DOHH2 (cell line): Measurements from ENCODE around the gene PRR11.

Experiments used
- H3F3A ChIP-seq: fragments of 200-600 bp; sonication (generic), shearing (Covaris generic); 2 replicates; pipeline ENCODE4 v1.6.0; 2016; ENCODE audit warnings: antibody characterized with exemption, mild to moderate bottlenecking; ENCODE audit not compliant: control insufficient read depth, insufficient read depth
- H3K27ac ChIP-seq: fragments of 200-600 bp; sonication (generic); 2 replicates; pipeline ENCODE4 v1.5.1; 2014; ENCODE audit warnings: low read depth, mild to moderate bottlenecking, low read length, moderate library complexity
- H3K27me3 ChIP-seq: fragments of 200-600 bp; sonication (generic); 2 replicates; pipeline ENCODE4 v1.6.1; 2014; ENCODE audit warnings: mild to moderate bottlenecking, low read length, mixed read lengths; ENCODE audit not compliant: control insufficient read depth
- H3K36me3 ChIP-seq: fragments of 200-600 bp; sonication (generic); 2 replicates; pipeline ENCODE4 v1.6.1; 2014; ENCODE audit warnings: mild to moderate bottlenecking, low read length, moderate library complexity, mixed read lengths; ENCODE audit not compliant: control insufficient read depth
- H3K4me1 ChIP-seq: fragments of 200-600 bp; sonication (generic); 2 replicates; pipeline ENCODE4 v1.6.1; 2014; ENCODE audit warnings: mild to moderate bottlenecking, low read length, mixed read lengths; ENCODE audit not compliant: control insufficient read depth
- H3K4me2 ChIP-seq: fragments of 200-600 bp; sonication (generic); 2 replicates; pipeline ENCODE4 v1.6.0; 2014; ENCODE audit warnings: mild to moderate bottlenecking, low read length, moderate library complexity
- H3K4me3 ChIP-seq: fragments of 200-600 bp; sonication (generic); 2 replicates; pipeline ENCODE4 v1.5.1; 2014; ENCODE audit warnings: mild to moderate bottlenecking, low read length, mixed read lengths
- H3K79me2 ChIP-seq: fragments of 200-600 bp; sonication (generic); 2 replicates; pipeline ENCODE4 v1.6.1; 2014; ENCODE audit warnings: mild to moderate bottlenecking, low read length, mixed read lengths; ENCODE audit not compliant: control insufficient read depth
- H3K9me2 ChIP-seq: fragments of 200-600 bp; sonication (generic); replicated peaks from 2 replicates; pipeline ENCODE4 v1.6.1; 2014; ENCODE audit warnings: mild to moderate bottlenecking, low read length, mixed read lengths; ENCODE audit not compliant: control insufficient read depth
- H3K9me3 ChIP-seq: fragments of 200-600 bp; sonication (generic); 2 replicates; pipeline ENCODE4 v1.6.1; 2014; ENCODE audit warnings: antibody characterized with exemption, low read length, mixed read lengths; ENCODE audit not compliant: control insufficient read depth, insufficient read depth
- H4K20me1 ChIP-seq: fragments of 200-600 bp; sonication (generic); 2 replicates; pipeline ENCODE4 v1.6.0; 2014; ENCODE audit warnings: low read depth, mild to moderate bottlenecking, antibody characterized with exemption, low read length, moderate library complexity; ENCODE audit not compliant: control insufficient read depth, insufficient read depth
- EZH2phosphoT487 ChIP-seq: fragments of 200-600 bp; sonication (generic); IDR thresholded peaks from 2 replicates; pipeline ENCODE4 v1.6.1; 2017; ENCODE audit warnings: borderline replicate concordance, mild to moderate bottlenecking, antibody characterized with exemption, low read length, moderate library complexity, mixed read lengths
- TF ChIP-seq, protein P1 (sequence below): fragments of 200-600 bp; sonication (generic); IDR thresholded peaks from one replicate; pipeline ENCODE4 v1.5.1; 2014; ENCODE audit warnings: antibody characterized with exemption, mild to moderate bottlenecking, low read depth, low read length; ENCODE audit not compliant: poor library complexity, severe bottlenecking

The PRR11 gene

DNA sequence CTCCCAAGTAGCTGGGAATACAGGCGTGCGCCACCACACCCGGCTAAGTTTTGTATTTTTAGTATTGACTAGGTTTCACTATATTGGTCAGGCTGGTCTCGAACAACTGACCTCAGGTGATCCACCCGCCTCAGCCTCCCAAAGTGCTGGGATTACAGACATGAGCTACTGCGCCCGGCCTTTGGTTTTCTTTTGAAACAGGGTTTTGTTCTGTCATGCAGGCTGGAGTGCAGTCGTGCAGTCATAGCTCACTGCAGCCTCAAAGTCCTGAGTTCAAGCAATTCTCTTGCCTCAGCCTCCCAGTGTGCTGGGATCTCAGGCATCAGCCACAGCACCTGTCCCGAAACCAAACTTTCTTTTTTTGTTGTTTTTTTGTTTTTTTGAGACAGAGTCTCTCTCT lies 25.1 kb downstream of the PRR11 start:
- Histone ChIP-seq H3K27ac (no peak overlapping the region), H3K79me2 (peaks cover 26% of the 10 kb centered on the region), H3K4me1 (peaks cover 25% of the 10 kb centered on the region), H4K20me1 (no peaks in the 10 kb centered on the region), H3K36me3 (peaks cover 27% of the 10 kb centered on the region), H3K9me3 (no peaks in the 10 kb centered on the region), H3K27me3 (no peaks in the 10 kb centered on the region), H3K9me2 (no peaks in the 10 kb centered on the region), H3F3A (peaks cover 3% of the 10 kb centered on the region), H3K4me3 (no peak overlapping the region), H3K4me2 (no peak overlapping the region)
- no peak for TF ChIP-seq EZH2phosphoT487
- TF ChIP-seq, protein P1, sequence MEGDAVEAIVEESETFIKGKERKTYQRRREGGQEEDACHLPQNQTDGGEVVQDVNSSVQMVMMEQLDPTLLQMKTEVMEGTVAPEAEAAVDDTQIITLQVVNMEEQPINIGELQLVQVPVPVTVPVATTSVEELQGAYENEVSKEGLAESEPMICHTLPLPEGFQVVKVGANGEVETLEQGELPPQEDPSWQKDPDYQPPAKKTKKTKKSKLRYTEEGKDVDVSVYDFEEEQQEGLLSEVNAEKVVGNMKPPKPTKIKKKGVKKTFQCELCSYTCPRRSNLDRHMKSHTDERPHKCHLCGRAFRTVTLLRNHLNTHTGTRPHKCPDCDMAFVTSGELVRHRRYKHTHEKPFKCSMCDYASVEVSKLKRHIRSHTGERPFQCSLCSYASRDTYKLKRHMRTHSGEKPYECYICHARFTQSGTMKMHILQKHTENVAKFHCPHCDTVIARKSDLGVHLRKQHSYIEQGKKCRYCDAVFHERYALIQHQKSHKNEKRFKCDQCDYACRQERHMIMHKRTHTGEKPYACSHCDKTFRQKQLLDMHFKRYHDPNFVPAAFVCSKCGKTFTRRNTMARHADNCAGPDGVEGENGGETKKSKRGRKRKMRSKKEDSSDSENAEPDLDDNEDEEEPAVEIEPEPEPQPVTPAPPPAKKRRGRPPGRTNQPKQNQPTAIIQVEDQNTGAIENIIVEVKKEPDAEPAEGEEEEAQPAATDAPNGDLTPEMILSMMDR, result no peak

DNA sequence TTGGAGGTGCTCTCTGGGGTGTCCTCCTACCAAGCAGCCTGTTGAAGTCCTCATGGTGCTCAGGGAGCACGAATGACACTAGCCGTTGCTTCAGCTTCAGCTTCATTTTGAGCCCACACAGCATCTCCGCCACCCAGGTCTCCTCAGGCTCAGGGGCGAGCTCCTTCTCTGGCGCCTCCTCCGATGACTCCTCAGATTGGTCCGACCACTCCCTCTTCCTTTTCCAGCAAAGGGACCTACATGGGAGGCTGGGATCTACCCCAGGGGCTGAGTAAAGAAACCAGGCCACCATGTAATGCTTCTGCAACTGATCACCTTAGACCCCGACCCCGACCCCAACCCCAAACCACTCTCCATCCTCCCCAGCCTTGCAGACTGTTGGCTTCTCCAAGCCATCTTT lies 25.9 kb downstream of the PRR11 start:
- Histone ChIP-seq H4K20me1 (no peaks in the 10 kb centered on the region), H3K9me3 (no peaks in the 10 kb centered on the region), H3K27me3 (no peaks in the 10 kb centered on the region), H3K4me2 (no peak overlapping the region), H3F3A (peaks cover 3% of the 10 kb centered on the region), H3K79me2 (peaks cover 18% of the 10 kb centered on the region), H3K9me2 (no peaks in the 10 kb centered on the region), H3K4me1 (peaks cover 33% of the 10 kb centered on the region), H3K27ac (no peak overlapping the region), H3K36me3 (peaks cover 34% of the 10 kb centered on the region), H3K4me3 (no peak overlapping the region)
- TF ChIP-seq, protein P1, result no peak
- no peak for TF ChIP-seq EZH2phosphoT487

GRCh38 chr17:59185997-59186396 lies 30.5 kb downstream of the PRR11 start:
- Histone ChIP-seq H3K4me1 (peaks cover 45% of the 10 kb centered on the region), H3K9me2 (no peaks in the 10 kb centered on the region), H3F3A (peaks cover 9% of the 10 kb centered on the region), H3K4me2 (no peak overlapping the region), H3K4me3 (no peak overlapping the region), H3K27me3 (no peaks in the 10 kb centered on the region), H4K20me1 (no peaks in the 10 kb centered on the region), H3K9me3 (no peaks in the 10 kb centered on the region), H3K79me2 (peaks cover 2% of the 10 kb centered on the region; the same call in 1 of the 2 replicates), H3K27ac (no peak overlapping the region), H3K36me3 (peaks cover 63% of the 10 kb centered on the region)
- TF ChIP-seq, protein P1, result no peak
